Activated B cell treated with CpG ODN at 0.5 μM for 24 hours (primary cell): ENCODE data around the gene ACTRT2. TPM values are rescaled to one million over a fixed set of nuclear protein-coding genes. Genes with fewer than 3 reads are reported as not detected.

Source experiments
- ATAC-seq: fragments of 200-7000 bp; cut with Tn5 transposase; one replicate; pipeline ENCODE4 v1.10.0; 2021; ENCODE audit warnings: low read depth, mild to moderate bottlenecking, moderate library complexity
- CTCF ChIA-PET: fragments of 350-600 bp; sonication (Branson Sonifier 250); formaldehyde crosslinking; loops from one replicate; lab custom pipeline; 2021; ENCODE audit warnings: antibody characterized with exemption; lab: Charles Lee
- POLR2A ChIA-PET: fragments of 350-600 bp; sonication (Branson Sonifier 250); formaldehyde crosslinking; loops from one replicate; lab custom pipeline; 2021; ENCODE audit warnings: antibody characterized with exemption; lab: Charles Lee
- DNase-seq: peaks from one replicate; pipeline ENCODE4 v3.0.0; 2022
- H3K27ac Mint-ChIP-seq: one replicate; pipeline ENCODE4 v1.8.0; 2020; ENCODE audit warnings: mixed read lengths
- H3K27me3 Mint-ChIP-seq: one replicate; pipeline ENCODE4 v1.8.0; 2021; ENCODE audit warnings: mixed read lengths
- H3K36me3 Mint-ChIP-seq: one replicate; pipeline ENCODE4 v1.8.0; 2021; ENCODE audit warnings: low read depth, mixed read lengths
- H3K4me1 Mint-ChIP-seq: one replicate; pipeline ENCODE4 v1.8.0; 2021; ENCODE audit warnings: mixed read lengths
- H3K4me3 Mint-ChIP-seq: one replicate; pipeline ENCODE4 v1.8.0; 2020; ENCODE audit warnings: mild to moderate bottlenecking, mixed read lengths
- H3K9me3 Mint-ChIP-seq: one replicate; pipeline ENCODE4 v1.8.0; 2020; ENCODE audit warnings: mixed read lengths
- CTCF ChIP-seq: fragments of 200-600 bp; IDR thresholded peaks from one replicate; pipeline ENCODE4 v1.8.0; 2022; ENCODE audit warnings: antibody characterized with exemption, mild to moderate bottlenecking
- intact Hi-C: fragments of 100-400 bp; cut with micrococcal nuclease; formaldehyde crosslinking; loops from one replicate; pipeline ENCODE4 v1.15.1; 2024
- total RNA-seq: library from RNA; stranded (reverse); gene quantifications from 2 replicates; pipeline ENCODE4 v1.2.3, GENCODE V29; 2022

The ACTRT2 gene
- total RNA-seq, 1 donor from 2014 or later = not detected

GRCh38 chr1:2983706-2984398, 37.4 kb upstream of the ACTRT2 start:
- no peaks in the 10 kb centered on the region for H3K36me3 Mint-ChIP-seq
- H3K27me3 Mint-ChIP-seq = no peaks in the 10 kb centered on the region
- intact Hi-C loops = no loop called here
- no peak for TF ChIP-seq CTCF
- H3K9me3 Mint-ChIP-seq = no peaks in the 10 kb centered on the region
- ChIA-PET POLR2A (no interaction called here), CTCF (no interaction called here)
- H3K4me1 Mint-ChIP-seq = no peaks in the 10 kb centered on the region
- ATAC-seq = no peak
- H3K27ac Mint-ChIP-seq = no peak overlapping the region
- no peak overlapping the region for H3K4me3 Mint-ChIP-seq
- peak; percentile 9 for DNase-seq

- intact Hi-C loops = no loop called here
- ChIA-PET POLR2A (no interaction called here), CTCF (no interaction called here)
- DNase-seq (peak; percentile 5), ATAC-seq (no peak)
- H3K36me3 Mint-ChIP-seq = no peaks in the 10 kb centered on the region
- no peaks in the 10 kb centered on the region for H3K9me3 Mint-ChIP-seq
- no peaks in the 10 kb centered on the region for H3K4me1 Mint-ChIP-seq
- H3K27me3 Mint-ChIP-seq = no peaks in the 10 kb centered on the region
- H3K4me3 Mint-ChIP-seq = no peak overlapping the region
- no peak for TF ChIP-seq CTCF
- H3K27ac Mint-ChIP-seq = no peak overlapping the region
Measured at GRCh38 chr1:2984399-2985061, 36.7 kb upstream of the ACTRT2 start.

GRCh38 chr1:2985067-2985561, 36.2 kb upstream of the ACTRT2 start:
- Mint-ChIP-seq H3K9me3 (no peaks in the 10 kb centered on the region), H3K36me3 (no peaks in the 10 kb centered on the region), H3K4me1 (no peaks in the 10 kb centered on the region), H3K27ac (no peak overlapping the region), H3K27me3 (no peaks in the 10 kb centered on the region), H3K4me3 (no peak overlapping the region)
- CTCF ChIA-PET = no interaction called here
- ATAC-seq = no peak
- POLR2A ChIA-PET = no interaction called here
- intact Hi-C loops = no loop called here
- no peak for DNase-seq
- TF ChIP-seq CTCF = no peak

GRCh38 chr1:2985694-2986548, 35.3 kb upstream of the ACTRT2 start:
- Mint-ChIP-seq H3K4me3 (no peak overlapping the region), H3K27ac (no peak overlapping the region), H3K9me3 (no peaks in the 10 kb centered on the region), H3K36me3 (no peaks in the 10 kb centered on the region), H3K4me1 (no peaks in the 10 kb centered on the region), H3K27me3 (no peaks in the 10 kb centered on the region)
- POLR2A ChIA-PET = no interaction called here
- no peak for TF ChIP-seq CTCF
- ATAC-seq (no peak), DNase-seq (no peak)
- intact Hi-C loops = no loop called here
- CTCF ChIA-PET = no interaction called here
